ENCODE measurements around the gene STX5.

GRCh38 chr11:62858201-62858600 is 26.4 kb upstream of the STX5 start:
- no peak for TF ChIP-seq CTCF (IDR thresholded peaks at IDR 0.05)
- no peak for TF ChIP-seq EP300 (IDR thresholded peaks at IDR 0.05; ENCODE audit: low read depth)
- TF ChIP-seq POLR2A (IDR thresholded peaks at IDR 0.05): no peak
- no peak for TF ChIP-seq POLR2AphosphoS5 (IDR thresholded peaks at IDR 0.05)

All from transverse colon (tissue), 4 donors.